Measurements from ENCODE around the gene RAP1GDS1.
"Not testable (repeated sequence)": the region's sequence is repeated elsewhere in the genome, so short reads cannot be mapped to it uniquely, and the experiment has no call there.

The RAP1GDS1 gene

GRCh38 chr4:98288671-98289070, 27.5 kb downstream of the RAP1GDS1 start:
- DNase-seq (ENCODE audit: low spot score) = not testable (repeated sequence)

DNA sequence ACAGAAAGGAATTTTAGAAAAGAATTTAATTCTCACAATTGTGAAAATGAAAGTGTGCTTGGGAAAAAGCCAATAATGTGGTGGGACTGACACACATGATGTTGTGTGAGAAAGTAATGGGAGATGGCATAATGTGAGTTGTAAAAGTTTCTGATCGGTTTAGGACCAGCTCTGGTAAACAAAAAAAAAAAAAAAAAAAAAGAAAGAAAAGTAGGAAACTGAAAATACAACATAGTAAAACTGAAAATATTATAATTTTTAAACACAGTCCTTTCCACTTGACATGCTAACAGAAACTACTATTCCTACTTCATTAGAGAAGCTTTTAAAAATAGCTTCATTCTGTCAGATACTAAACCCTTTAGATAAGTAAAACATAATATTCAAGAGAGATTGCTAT, 28.2 kb downstream of the RAP1GDS1 start:
- DNase-seq (ENCODE audit: low spot score) = no peak

DNA sequence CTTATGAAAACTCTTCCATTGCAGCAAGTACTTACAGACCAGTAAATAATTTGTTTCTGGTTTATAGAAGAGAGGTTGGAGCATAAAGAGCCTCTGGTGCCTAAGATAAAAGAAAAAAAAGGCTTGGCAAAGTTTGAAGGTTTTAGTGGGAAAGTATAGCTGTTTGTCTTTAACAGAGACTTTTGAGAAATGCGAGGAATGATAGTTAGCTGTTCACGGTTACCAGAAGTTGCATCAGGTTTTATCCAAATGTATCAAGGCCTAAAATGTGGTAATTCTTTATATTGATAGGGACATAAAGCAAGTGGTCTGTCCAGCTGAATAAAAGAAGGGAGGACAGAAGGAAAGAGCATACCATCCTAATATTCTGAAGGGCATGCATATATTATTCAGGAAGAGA, 29.3 kb downstream of the RAP1GDS1 start:
- no peak for DNase-seq (ENCODE audit: low spot score)

- DNase-seq (ENCODE audit: low spot score) = no peak
Measured at GRCh38 chr4:98293104-98293887, 32.1 kb downstream of the RAP1GDS1 start.

DNA sequence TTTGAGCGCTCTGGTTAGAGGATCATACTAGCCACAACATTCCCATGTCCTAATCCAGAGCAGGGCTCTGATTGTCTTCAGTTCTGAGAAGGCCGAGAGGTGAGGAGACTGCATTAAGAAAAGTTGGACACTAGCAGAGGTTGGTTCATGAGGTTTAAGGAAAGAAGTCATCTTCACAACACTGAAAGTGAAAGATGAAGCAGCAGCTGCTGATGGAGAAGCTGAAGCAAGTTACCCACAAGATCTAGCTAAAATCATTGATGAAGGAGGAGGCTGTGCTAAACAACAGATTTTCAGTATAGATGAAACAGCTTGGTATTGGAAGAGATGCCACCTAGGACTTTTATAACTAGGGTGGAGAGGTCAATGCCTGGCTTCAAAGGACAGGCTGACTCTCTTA, 36.8 kb downstream of the RAP1GDS1 start:
- no peak for DNase-seq (ENCODE audit: low spot score)

- DNase-seq (ENCODE audit: low spot score) = no peak
Measured at GRCh38 chr4:98300706-98301105, 39.5 kb downstream of the RAP1GDS1 start.

GRCh38 chr4:98305576-98305975, 44.4 kb downstream of the RAP1GDS1 start:
- no peak for DNase-seq (ENCODE audit: low spot score)

DNA sequence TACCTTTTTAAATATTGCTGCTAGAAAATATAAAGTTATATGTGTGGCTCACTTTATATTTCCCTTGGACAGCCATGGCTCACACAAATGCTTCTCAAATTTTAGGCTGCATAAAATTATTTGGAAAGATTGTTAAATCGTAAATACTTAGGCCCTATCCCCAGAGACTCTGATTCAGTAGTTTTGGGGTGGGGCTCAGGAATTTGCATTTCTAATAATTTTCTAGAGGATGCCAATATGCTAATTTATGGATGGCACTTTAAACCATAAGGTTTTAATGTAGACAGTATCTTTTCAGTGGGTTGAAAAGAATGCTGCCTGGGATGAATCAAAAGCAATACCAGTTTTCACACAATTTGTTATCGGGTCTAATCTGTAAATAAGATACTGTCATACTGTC, 49.7 kb downstream of the RAP1GDS1 start:
- no peak for DNase-seq (ENCODE audit: low spot score)

DNA sequence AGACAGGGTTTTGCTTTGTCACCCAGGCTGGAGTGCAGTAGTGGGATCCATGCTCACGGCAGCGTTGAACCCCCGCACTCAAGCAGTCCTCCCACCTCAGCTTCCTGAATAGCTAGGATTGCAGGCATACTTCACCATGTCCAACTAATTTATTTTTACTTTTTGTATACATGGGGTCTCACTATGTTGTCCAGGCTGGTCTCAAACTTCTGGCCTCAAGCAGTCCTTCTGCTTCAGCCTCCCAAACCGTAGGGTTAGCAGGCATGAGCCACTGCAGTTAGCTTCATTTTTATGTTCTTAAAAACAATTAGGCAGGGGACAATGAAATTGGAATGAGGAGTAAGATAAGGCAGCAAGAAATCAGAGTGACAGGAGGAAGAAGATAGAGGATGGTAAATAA, 50.5 kb downstream of the RAP1GDS1 start:
- DNase-seq (ENCODE audit: low spot score) = no peak

DNA sequence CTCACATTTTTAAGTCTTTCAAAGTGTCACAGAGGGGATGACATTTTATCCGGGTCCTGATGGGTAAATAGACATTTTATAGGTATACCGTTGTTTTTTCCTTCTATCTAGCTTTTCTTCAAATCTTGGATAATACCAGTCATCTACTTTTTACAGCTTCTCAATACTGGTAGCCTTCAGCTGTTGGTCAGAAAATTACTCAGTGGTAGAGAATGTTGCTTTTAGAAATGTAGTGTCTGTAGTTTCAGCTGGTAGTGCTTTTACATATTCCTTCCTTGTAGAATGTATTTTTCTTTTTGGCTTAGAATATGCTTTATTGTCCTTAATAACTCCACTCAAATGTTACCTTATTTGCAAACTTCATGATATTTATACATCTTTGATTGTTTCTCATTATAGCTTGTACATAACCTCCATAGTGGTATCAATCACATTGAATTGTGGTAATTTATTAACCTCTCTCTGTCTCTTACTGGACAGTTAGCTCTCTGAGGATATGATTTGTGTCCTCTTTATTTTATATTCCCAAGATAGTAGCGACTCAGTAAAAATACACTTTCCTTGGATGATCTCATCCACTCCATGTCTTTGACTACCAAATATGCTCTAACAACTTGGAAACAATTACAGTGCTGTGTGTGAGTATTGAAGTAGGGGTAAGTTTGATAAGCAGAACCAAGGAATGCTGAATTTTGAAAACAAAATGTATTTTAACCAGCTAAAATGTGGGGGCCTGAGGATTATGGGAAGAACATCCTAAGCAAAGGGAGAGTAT, 53.8 kb downstream of the RAP1GDS1 start:
- no peak for DNase-seq (ENCODE audit: low spot score)

- no peak for DNase-seq (ENCODE audit: low spot score)
Measured at GRCh38 chr4:98318521-98318920, 57.3 kb downstream of the RAP1GDS1 start.

DNA sequence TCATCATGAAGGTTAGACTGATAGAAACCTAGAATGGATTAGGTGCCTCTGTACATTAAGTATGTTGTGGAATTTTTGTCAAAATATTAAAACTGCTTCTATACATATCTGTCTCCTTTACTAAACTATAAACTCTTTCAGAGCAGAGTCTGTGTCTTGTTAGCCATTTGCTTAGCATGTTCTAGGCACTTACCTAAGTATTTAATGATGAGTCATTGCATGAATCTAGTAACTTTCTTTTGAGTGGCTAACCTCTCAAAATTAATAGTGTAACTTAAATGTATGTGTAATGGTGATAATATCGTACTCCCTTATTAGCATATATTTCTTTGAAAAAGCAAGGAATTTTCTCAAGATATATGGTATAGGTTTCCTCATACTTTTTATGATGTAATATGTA, 57.8 kb downstream of the RAP1GDS1 start:
- no peak for DNase-seq (ENCODE audit: low spot score)

GRCh38 chr4:98326168-98326567, 65.0 kb downstream of the RAP1GDS1 start:
- DNase-seq (ENCODE audit: low spot score) = no peak

DNA sequence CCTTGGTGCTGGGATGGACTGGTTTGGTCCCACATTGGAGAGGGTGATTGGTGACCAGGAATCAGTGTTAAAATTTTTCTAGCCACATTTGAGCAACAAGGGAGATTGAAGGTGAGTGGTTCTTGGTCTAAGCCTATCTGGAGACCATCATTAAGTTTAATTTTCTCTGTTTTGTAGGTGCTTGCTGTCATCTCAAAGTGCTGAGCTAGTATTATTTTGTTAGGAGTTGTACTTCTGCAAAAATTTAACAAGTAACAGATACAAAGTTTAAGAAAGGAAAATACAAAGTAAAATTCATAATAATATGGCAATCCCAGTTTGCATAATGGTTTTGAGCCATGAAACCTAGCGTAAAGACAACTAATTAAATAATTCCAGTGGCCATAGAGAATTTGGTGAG, 66.5 kb downstream of the RAP1GDS1 start:
- DNase-seq (ENCODE audit: low spot score) = no peak

DNA sequence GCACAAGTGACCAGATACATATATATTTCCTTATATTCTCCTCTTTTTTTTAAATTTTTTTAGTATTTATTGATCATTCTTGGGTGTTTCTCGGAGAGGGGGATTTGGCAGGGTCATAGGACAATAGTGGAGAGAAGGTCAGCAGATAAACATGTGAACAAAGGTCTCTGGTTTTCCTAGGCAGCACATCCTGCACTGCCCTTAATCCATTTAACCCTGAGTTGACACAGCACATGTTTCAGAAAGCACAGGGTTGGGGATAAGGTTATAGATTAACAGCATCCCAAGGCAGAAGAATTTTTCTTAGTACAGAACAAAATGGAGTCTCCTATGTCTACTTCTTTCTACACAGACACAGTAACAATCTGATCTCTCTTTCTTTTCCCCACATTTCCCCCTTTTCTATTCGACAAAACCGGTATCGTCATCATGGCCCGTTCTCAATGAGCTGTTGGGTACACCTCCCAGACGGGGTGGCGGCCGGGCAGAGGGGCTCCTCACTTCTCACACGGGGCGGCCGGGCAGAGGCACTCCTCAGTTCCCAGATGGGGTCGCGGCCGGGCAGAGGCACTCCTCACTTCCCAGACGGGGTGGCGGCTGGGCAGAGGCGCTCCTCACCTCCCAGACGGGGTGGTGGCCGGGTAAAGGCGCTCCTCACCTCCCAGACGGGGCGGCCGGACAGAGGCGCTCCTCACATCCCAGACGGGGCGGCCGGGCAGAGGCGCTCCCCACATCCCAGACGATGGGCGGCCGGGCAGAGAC, 68.9 kb downstream of the RAP1GDS1 start:
- DNase-seq (ENCODE audit: low spot score) = not testable (repeated sequence)

- no peak for DNase-seq (ENCODE audit: low spot score)
Measured at GRCh38 chr4:98332017-98332416, 70.8 kb downstream of the RAP1GDS1 start.

DNA sequence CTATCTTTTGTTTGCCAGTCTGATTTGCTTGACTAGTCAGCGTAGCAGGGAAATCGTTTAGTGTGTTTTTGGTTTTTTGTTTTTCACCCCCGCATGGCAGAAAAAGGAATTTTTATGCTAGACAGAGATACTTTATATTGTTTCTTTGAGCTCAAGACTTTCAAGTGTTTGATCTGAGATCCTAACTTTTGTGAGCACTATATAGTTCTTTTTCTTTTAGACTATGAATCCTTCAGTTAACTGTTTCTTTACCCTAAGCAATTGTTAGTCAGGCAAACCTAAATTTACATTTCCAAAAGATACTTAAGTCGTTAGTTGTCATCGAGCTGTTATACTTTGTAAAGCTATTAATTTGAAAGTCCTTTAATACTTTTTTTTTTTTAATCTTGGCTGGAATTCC, 73.3 kb downstream of the RAP1GDS1 start:
- DNase-seq (ENCODE audit: low spot score) = no peak

- DNase-seq (ENCODE audit: low spot score) = no peak
Measured at GRCh38 chr4:98338761-98339438, 77.7 kb downstream of the RAP1GDS1 start.

DNA sequence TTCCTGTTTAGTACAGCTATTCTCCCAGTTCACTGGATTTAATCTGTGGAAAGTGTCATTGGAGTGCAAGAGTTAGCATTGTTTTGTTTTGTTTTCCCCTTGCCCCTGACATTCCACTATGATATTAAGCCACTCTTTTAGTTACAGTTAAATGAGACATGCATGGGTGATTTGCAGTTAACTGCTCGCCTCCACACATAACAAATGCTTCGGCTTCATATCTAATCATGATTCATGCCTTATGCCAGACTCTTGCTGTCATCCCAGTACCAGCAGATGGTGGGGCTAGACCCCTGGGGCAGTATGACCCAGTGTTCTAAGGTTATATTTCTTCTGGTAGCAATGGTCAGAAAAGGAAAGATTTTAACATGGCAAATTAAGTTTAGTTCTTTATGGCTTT, 80.1 kb downstream of the RAP1GDS1 start:
- DNase-seq (ENCODE audit: low spot score) = no peak

DNA sequence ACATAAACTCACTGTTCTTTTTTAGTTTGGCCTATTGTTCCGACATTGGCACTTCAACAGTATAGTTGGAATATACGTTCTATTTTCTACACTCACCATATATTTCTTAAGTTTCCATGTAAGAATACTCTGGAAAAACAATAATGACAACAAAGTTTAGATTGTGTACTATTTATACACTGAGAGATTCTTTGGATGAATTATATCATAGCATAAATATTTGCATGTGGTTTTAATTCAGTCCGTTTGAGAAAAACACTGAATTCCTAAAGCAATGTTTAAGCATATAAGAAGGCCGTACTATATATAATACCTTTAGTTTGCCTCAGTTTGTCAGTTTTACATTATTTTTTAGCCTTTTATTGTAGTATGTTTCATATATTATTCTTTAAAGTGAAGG, 82.4 kb downstream of the RAP1GDS1 start:
- no peak for DNase-seq (ENCODE audit: low spot score)

DNA sequence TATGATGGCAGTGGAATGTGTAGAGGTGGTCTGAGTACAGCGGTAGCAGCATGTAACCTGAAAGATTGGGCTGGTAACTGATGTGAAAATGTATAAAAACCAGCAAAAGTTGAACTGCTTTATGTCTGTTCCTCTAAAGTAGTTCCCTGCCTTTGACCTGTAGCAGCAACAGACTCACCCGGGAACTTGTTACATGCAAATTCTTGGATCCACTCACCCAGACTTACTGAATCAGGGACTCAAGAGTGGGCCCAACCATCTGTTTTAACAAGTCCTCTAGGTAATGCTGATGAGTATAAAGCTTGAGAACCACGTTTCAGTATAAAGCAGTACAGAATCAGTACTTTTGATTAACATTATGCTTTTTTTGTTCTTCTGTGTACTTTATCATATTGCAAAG, 84.7 kb downstream of the RAP1GDS1 start:
- no peak for DNase-seq (ENCODE audit: low spot score)

DNA sequence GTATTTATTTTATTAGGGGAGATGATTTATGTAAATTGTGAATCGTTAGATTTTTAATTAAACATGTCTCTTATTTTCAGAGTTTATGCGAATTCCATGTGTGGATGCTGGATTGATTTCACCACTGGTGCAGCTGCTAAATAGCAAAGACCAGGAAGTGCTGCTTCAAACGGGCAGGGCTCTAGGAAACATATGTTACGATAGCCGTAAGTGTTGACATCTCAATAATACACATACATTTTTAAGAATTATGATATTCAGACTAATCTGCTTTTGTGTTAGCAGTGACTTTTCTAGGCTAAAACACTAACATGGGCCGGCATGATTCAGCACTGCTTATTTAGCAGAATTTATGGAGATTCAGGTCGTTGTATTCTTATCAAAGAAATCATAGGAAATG, 91.2 kb downstream of the RAP1GDS1 start:
- DNase-seq (ENCODE audit: low spot score) = no peak
